B cell (primary cell): ENCODE data around the gene GSE1. TPM values are rescaled to one million over a fixed set of nuclear protein-coding genes. Genes with fewer than 3 reads are reported as not detected.

Experiments
- ATAC-seq: fragments of 200-7000 bp; cut with Tn5 transposase; one replicate; pipeline ENCODE4 v1.10.0; 2021; ENCODE audit warnings: low read depth, mild to moderate bottlenecking, moderate number of reproducible peaks, moderate library complexity
- CTCF ChIA-PET: fragments of 350-600 bp; sonication (Branson Sonifier 250); formaldehyde crosslinking; loops from one replicate; lab custom pipeline; 2021; ENCODE audit warnings: antibody characterized with exemption, inconsistent platforms; lab: Charles Lee
- POLR2A ChIA-PET: fragments of 350-600 bp; sonication (Branson Sonifier 250); formaldehyde crosslinking; loops from one replicate; lab custom pipeline; 2021; ENCODE audit warnings: antibody characterized with exemption; lab: Charles Lee
- DNase-seq: peaks from one replicate; pipeline ENCODE4 v3.0.0; 2013
- H2AFZ ChIP-seq: 2 replicates; pipeline ENCODE4 v1.6.1; 2012; ENCODE audit warnings: mild to moderate bottlenecking, low read depth, low read length; ENCODE audit not compliant: insufficient read depth, poor library complexity, severe bottlenecking
- H3K27ac ChIP-seq, 2 donors: 1 replicate in 1 of 2; 2 replicates in 1 of 2; pipeline ENCODE4 v1.5.1; 2012 to 2013; ENCODE audit warnings: low read length in 2 of 2, mild to moderate bottlenecking in 2 of 2, moderate library complexity in 1 of 2
- H3K27me3 ChIP-seq, 4 experiments: fragments of 200-600 bp in 1 of 4; sonication (generic) in 1 of 4; replicated peaks in 1 of 4; 1 replicate in 2 of 4; 2 replicates in 2 of 4; pipeline versions ENCODE4 v1.6.1 to v1.7.0; 2013 to 2016; ENCODE audit warnings: low read length in 3 of 4, mild to moderate bottlenecking in 2 of 4, mixed read lengths in 1 of 4, moderate library complexity in 1 of 4; ENCODE audit not compliant: insufficient read depth in 4 of 4, control insufficient read depth in 3 of 4; ENCODE audit errors: control extremely low read depth in 1 of 4
- H3K36me3 ChIP-seq, 2 experiments: replicated peaks in 1 of 2; 1 replicate in 1 of 2; 2 replicates in 1 of 2; pipeline versions ENCODE4 v1.6.1 to v1.7.1; 2013; ENCODE audit warnings: low read length in 1 of 2; ENCODE audit not compliant: insufficient read depth in 2 of 2, control insufficient read depth in 1 of 2; ENCODE audit errors: control extremely low read depth in 1 of 2, extremely low read depth in 1 of 2
- H3K4me1 ChIP-seq, 2 donors: fragments of 200-600 bp in 1 of 2; sonication (generic) in 1 of 2; 1 replicate in 1 of 2; 2 replicates in 1 of 2; pipeline versions ENCODE4 v1.5.1 to v1.6.1; 2013 to 2017; ENCODE audit warnings: low read length in 2 of 2; ENCODE audit not compliant: control insufficient read depth in 2 of 2, insufficient read depth in 2 of 2
- H3K4me2 ChIP-seq: replicated peaks from 2 replicates; pipeline ENCODE3; 2012; ENCODE audit warnings: mild to moderate bottlenecking, low read depth, low read length; ENCODE audit not compliant: poor library complexity, severe bottlenecking
- H3K4me3 ChIP-seq, 5 experiments: fragments of 200-600 bp in 1 of 5; sonication (generic) in 1 of 5; 1 replicate in 3 of 5; 2 replicates in 2 of 5; pipeline versions ENCODE4 v1.5.1 to v1.7.0; 2011 to 2016; ENCODE audit warnings: low read length in 4 of 5, mild to moderate bottlenecking in 4 of 5, low read depth in 2 of 5, control low read depth in 1 of 5, moderate library complexity in 1 of 5; ENCODE audit not compliant: insufficient read depth in 1 of 5; ENCODE audit errors: control extremely low read depth in 1 of 5, extremely low read depth in 1 of 5
- H3K79me2 ChIP-seq: fragments of 200-600 bp; sonication (generic); one replicate; pipeline ENCODE4 v1.6.0; 2016; ENCODE audit warnings: low read length; ENCODE audit not compliant: control insufficient read depth, insufficient read depth
- H3K9ac ChIP-seq: fragments of 200-600 bp; sonication (generic); 2 replicates; pipeline ENCODE4 v1.6.1; 2017; ENCODE audit warnings: mild to moderate bottlenecking, low read length, moderate library complexity
- H3K9me3 ChIP-seq, 3 donors: one replicate each; pipeline versions ENCODE4 v1.6.1 to v1.7.1; 2013; ENCODE audit warnings: low read length in 2 of 3; ENCODE audit not compliant: control insufficient read depth in 2 of 3, insufficient read depth in 1 of 3; ENCODE audit errors: control extremely low read depth in 1 of 3
- H4K20me1 ChIP-seq: 2 replicates; pipeline ENCODE4 v1.6.0; 2012; ENCODE audit warnings: mild to moderate bottlenecking, low read length; ENCODE audit not compliant: insufficient read depth, control insufficient read depth, poor library complexity, severe bottlenecking
- H3K27ac Mint-ChIP-seq: one replicate; pipeline ENCODE4 v1.8.0; 2021; ENCODE audit warnings: mixed read lengths
- H3K27me3 Mint-ChIP-seq: one replicate; pipeline ENCODE4 v1.8.0; 2021; ENCODE audit warnings: mixed read lengths
- H3K4me1 Mint-ChIP-seq: one replicate; pipeline ENCODE4 v1.8.0; 2021; ENCODE audit warnings: mixed read lengths
- H3K4me3 Mint-ChIP-seq: one replicate; pipeline ENCODE4 v1.8.0; 2021; ENCODE audit warnings: mixed read lengths
- H3K9me3 Mint-ChIP-seq: one replicate; pipeline ENCODE4 v1.8.0; 2022; ENCODE audit warnings: mixed read lengths; ENCODE audit not compliant: insufficient read depth
- EZH2 ChIP-seq: IDR thresholded peaks from 2 replicates; pipeline ENCODE4 v1.6.1; 2012; ENCODE audit warnings: borderline replicate concordance, low read depth, mild to moderate bottlenecking, moderate library complexity, low read length; ENCODE audit not compliant: insufficient read depth, poor library complexity, severe bottlenecking
- WGBS: methylation state at CpG from one replicate; pipeline ENCODE4 v1.1.5; 2013; ENCODE audit warnings: missing lambda C conversion rate; ENCODE audit not compliant: insufficient coverage; 5-methylcytosine and 5-hydroxymethylcytosine counted together
- intact Hi-C: fragments of 100-400 bp; cut with micrococcal nuclease; formaldehyde crosslinking; loops from one replicate; pipeline ENCODE4 v1.10.0; 2022
- polyA plus RNA-seq: library from polyadenylated mRNA; depleted of rRNA; stranded (reverse); fragments of >200 nt; gene quantifications from 2 replicates; pipeline ENCODE4 v1.2.3, GENCODE V29; 2012
- total RNA-seq, 2 donors: library from RNA; stranded (reverse); fragments of 120-200 nt in 1 of 2; gene quantifications; 1 replicate in 1 of 2; 2 replicates in 1 of 2; pipeline versions ENCODE4 v1.2.3 to v1.2.4, GENCODE V29; 2013 to 2022
- TF ChIP-seq, protein P1 (sequence below): fragments of 200-600 bp; IDR thresholded peaks from one replicate; pipeline ENCODE4 v1.8.0; 2022; ENCODE audit warnings: antibody characterized with exemption, mild to moderate bottlenecking

The GSE1 gene
- total and polyA plus RNA-seq, 2 donors (not counting 1 experiment from before 2014, with no cell fraction given) = 57.3 to 76.1 TPM

DNA sequence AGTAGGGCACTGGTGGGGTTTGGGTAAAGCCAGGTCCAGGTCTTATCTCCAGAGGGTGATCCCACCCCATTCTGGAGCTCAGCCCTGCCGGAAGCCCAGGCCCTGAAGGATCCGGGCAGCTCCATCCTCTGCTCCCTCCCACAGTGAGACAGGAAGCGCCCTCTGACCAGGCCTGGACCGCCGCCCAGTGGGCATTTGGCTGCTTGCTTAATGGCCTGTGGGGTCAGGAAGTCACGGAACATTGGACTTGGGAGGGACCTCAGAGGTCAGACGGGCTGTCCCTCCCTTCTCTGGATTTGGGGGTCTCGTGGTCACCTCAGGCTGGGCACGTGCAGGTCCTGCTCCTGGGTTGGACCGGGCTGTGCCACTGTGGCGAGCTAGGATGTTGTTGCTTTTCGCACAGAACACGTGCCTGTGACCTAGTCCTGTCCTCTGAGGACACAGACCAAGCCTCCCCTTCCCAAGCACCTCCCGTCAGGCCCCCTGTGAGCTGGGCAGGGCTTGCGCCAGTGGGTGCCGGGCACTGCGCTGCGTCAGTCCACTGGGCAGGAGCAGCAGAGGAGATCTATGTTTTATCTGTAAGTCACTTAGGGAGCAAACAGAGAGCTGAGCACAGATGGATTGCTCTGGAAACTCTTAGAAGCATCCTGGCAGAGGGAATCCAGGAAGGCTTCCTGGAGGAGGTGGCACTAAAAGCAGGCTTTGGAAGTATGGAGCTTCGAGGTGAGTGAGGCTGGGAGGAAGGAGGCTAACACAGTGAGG lies 49.4 kb upstream of the GSE1 start:
- Histone ChIP-seq H3K4me1 (peaks cover 7 to 14% of the 10 kb centered on the region in 2 donors), H3K4me3 (no peak overlapping the region), H3K4me2 (no peak overlapping the region), H3K36me3 (no peaks in the 10 kb centered on the region), H3K9ac (no peak overlapping the region), H3K27me3 (no peaks in the 10 kb centered on the region), H3K27ac (no peak overlapping the region), H4K20me1 (peaks cover 95% of the 10 kb centered on the region), H3K9me3 (peaks cover 0 to 6% (median 0%) of the 10 kb centered on the region in 3 donors), H2AFZ (no peak overlapping the region), H3K79me2 (peaks cover 94% of the 10 kb centered on the region)
- peaks cover 55% of the 10 kb centered on the region for H3K4me1 Mint-ChIP-seq
- CTCF ChIA-PET = interaction anchor here (0.6 to 2.4 kb wide), 10 partner anchors 10 to 256 kb away, joined by 3 to 10 read pairs (median 4); no protein-coding TSS in a partner anchor
- H3K27me3 Mint-ChIP-seq = no peaks in the 10 kb centered on the region
- POLR2A ChIA-PET = interaction anchor here (0.7 kb wide), 1 partner anchor 1480 kb away, joined by 5 read pairs; no protein-coding TSS in a partner anchor
- H3K9me3 Mint-ChIP-seq = no peaks in the 10 kb centered on the region
- DNase-seq (no peak), ATAC-seq (no peak)
- TF ChIP-seq, protein P1, sequence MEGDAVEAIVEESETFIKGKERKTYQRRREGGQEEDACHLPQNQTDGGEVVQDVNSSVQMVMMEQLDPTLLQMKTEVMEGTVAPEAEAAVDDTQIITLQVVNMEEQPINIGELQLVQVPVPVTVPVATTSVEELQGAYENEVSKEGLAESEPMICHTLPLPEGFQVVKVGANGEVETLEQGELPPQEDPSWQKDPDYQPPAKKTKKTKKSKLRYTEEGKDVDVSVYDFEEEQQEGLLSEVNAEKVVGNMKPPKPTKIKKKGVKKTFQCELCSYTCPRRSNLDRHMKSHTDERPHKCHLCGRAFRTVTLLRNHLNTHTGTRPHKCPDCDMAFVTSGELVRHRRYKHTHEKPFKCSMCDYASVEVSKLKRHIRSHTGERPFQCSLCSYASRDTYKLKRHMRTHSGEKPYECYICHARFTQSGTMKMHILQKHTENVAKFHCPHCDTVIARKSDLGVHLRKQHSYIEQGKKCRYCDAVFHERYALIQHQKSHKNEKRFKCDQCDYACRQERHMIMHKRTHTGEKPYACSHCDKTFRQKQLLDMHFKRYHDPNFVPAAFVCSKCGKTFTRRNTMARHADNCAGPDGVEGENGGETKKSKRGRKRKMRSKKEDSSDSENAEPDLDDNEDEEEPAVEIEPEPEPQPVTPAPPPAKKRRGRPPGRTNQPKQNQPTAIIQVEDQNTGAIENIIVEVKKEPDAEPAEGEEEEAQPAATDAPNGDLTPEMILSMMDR = no peak
- no peak for TF ChIP-seq EZH2
- H3K4me3 Mint-ChIP-seq = no peak overlapping the region
- intact Hi-C loops = no loop called here
- WGBS = 91% methylated on average over 17 of the region's 19 CpGs
- H3K27ac Mint-ChIP-seq = peak overlapping the region; percentile 89
